ENCODE measurements around the gene CHODL.

CHODL gene

DNA sequence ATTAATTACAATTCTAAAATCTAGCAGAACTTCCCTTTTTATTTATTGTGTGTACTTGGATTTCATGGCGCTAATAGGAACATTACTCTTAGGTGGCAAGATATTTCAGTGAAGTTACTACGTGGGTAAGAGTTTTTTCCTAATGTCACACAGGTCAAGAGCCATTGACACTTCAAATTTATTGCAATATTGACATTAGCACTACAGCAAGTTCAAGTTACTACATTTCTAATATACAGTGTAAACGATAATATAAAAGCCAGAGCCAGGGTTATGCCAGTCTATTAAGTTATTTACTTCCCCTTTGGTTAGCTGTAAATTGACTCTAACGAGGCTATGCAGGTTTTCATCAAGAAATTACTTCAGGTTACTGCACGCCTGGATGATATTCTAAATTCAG, 29.7 kb downstream of the CHODL start:
- Histone ChIP-seq H3K27ac (no peak overlapping the region), H3K4me3 (no peak overlapping the region)
- TF ChIP-seq, protein P1, sequence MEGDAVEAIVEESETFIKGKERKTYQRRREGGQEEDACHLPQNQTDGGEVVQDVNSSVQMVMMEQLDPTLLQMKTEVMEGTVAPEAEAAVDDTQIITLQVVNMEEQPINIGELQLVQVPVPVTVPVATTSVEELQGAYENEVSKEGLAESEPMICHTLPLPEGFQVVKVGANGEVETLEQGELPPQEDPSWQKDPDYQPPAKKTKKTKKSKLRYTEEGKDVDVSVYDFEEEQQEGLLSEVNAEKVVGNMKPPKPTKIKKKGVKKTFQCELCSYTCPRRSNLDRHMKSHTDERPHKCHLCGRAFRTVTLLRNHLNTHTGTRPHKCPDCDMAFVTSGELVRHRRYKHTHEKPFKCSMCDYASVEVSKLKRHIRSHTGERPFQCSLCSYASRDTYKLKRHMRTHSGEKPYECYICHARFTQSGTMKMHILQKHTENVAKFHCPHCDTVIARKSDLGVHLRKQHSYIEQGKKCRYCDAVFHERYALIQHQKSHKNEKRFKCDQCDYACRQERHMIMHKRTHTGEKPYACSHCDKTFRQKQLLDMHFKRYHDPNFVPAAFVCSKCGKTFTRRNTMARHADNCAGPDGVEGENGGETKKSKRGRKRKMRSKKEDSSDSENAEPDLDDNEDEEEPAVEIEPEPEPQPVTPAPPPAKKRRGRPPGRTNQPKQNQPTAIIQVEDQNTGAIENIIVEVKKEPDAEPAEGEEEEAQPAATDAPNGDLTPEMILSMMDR (IDR thresholded peaks at IDR 0.05), result no peak
- DNase-seq (ENCODE audit: low spot score), result no peak

DNA sequence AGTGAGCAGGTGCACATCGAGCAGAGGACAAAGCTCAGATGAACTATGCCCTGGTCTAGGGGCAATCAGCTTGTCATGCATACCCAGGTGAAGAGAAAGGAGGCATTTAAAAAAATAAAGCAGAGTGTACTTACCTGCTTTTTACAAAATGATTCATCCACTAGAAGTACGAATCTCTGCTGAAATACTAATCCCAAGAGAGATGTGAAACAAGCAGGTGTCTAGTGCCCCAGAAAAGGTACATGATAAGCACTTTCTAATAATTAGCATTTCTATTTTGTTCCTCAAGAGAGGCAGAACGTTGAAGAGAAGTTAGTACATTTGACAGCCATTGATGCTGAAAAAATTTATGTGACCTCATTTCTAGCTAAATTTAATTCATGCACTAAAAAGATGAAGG, 31.1 kb downstream of the CHODL start:
- H3K27ac ChIP-seq, result no peak overlapping the region
- no peak for DNase-seq (ENCODE audit: low spot score)
- H3K4me3 ChIP-seq, result no peak overlapping the region
- TF ChIP-seq, protein P1 (IDR thresholded peaks at IDR 0.05), result no peak

DNA sequence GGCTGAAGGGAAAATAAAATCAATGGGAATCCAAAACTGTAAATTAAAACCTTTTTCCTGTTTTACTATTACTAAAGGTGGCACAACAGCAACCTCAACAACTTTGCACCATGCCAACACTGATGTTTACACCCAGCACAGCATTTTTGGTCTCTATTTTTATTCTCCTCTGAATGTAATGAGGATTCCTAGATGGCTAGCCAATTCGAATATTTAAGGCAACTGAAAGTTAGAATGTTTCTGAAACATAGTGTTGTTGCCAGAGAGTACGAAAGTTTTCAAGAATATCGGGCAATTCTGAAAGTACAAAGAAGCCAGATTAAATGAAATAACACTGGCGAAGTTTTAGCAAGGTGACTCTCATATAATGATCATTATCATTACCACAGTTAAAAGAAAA, 40.7 kb downstream of the CHODL start:
- H3K4me3 ChIP-seq, result no peak overlapping the region
- TF ChIP-seq, protein P1 (IDR thresholded peaks at IDR 0.05), result no peak
- no peak overlapping the region for H3K27ac ChIP-seq
- DNase-seq (ENCODE audit: low spot score), result no peak

DNA sequence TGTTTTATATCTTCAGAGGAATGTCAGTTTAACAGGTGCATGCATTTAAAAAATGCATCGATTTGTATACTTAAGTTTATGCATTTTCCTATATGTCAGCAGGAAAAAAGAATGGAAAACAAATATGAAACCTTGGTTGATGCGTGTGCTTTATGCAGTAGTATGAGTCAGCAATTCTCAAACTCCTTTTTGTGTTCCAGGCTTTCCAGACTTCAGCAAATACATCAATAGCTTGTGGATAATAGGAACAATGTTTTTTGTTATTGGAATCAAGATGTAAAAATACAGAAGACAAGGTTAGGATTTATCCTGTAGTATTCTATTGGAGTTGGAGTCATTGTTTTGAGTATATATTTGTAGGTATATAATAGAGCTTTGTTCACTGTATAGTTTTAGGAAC, 45.2 kb downstream of the CHODL start:
- Histone ChIP-seq H3K4me3 (no peak overlapping the region), H3K27ac (no peak overlapping the region)
- DNase-seq (ENCODE audit: low spot score), result no peak
- TF ChIP-seq, protein P1 (IDR thresholded peaks at IDR 0.05), result no peak

DNA sequence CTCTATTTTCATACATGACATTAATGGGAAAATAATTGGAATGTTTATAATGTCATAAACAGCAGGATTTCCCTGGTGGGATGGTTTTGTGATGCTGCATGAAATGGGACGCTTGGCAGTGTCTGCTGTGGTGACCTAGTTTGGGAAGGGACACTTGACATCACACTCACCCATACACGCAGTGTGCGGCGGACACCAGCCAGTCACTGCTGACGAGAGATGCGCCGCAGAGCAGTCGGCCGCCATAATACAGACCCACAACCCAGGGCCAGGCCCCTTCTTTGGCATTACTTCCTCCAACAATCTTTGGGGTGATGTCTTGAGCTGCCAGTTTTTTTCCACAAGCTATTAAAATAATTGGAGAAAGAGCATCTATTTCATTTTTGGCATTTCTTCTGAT, 49.5 kb downstream of the CHODL start:
- no peak overlapping the region for H3K27ac ChIP-seq
- DNase-seq (ENCODE audit: low spot score), result no peak
- H3K4me3 ChIP-seq, result no peak overlapping the region
- TF ChIP-seq, protein P1 (IDR thresholded peaks at IDR 0.05), result no peak

DNA sequence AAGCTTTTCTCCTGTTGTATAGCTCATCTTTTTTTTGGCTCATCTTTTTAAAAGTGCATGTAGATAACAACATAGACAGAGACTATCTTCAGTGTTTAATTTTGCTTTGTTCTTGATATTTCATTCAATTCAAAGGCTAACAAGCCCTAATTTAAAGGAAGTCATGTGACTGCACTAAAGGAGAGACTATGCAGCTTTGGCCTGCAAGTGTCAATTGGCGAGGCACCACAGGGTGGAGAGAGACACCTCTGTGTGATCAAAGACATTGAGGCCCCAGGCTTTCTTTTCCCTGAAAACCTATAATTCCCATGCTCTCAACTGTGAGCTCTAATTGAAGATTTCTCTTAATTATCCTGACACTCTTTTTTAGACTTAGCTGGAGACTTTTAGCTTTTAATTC, 53.6 kb downstream of the CHODL start:
- H3K4me3 ChIP-seq, result no peak overlapping the region
- H3K27ac ChIP-seq, result no peak overlapping the region
- DNase-seq (ENCODE audit: low spot score), result no peak
- TF ChIP-seq, protein P1 (IDR thresholded peaks at IDR 0.05), result no peak
